Testis (tissue), 2 donors: Measurements from ENCODE around the gene LORICRIN.

ENCODE experiments used
- POLR2A ChIP-seq: fragments of 450-650 bp; IDR thresholded peaks from one replicate; pipeline ENCODE4 v1.6.1; 2017; ENCODE audit warnings: antibody characterized with exemption, mild to moderate bottlenecking, moderate library complexity
- TF ChIP-seq, protein P1 (sequence below), 3 experiments: fragments of 450-650 bp in 2 of 3; fragments of 200-600 bp in 1 of 3; sonication (generic) in 1 of 3; IDR thresholded peaks; one replicate each; pipeline ENCODE4 v1.5.1; 2016 to 2019; ENCODE audit warnings: antibody characterized with exemption in 3 of 3, mild to moderate bottlenecking in 2 of 3, moderate library complexity in 1 of 3

DNA sequence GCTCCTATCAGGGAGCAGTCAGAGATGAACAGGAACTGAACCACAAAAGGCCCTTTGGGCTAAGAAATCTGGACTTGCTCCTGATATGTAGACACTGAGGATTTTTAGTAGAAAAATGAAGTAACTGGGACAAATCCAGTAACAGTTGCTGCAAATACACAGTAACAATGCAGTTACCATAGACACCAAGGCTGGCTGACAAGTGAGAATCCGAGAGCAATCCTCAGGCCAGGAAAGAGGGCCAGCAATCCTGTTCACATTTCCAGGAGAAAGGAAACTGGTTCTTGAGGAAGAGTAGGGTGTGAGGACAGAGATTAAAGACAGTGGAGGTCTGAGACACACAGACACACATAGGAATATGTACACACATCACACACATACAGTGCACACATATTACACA is 9.3 kb upstream of the LORICRIN start:
- no peak for TF ChIP-seq POLR2A
- TF ChIP-seq, protein P1, sequence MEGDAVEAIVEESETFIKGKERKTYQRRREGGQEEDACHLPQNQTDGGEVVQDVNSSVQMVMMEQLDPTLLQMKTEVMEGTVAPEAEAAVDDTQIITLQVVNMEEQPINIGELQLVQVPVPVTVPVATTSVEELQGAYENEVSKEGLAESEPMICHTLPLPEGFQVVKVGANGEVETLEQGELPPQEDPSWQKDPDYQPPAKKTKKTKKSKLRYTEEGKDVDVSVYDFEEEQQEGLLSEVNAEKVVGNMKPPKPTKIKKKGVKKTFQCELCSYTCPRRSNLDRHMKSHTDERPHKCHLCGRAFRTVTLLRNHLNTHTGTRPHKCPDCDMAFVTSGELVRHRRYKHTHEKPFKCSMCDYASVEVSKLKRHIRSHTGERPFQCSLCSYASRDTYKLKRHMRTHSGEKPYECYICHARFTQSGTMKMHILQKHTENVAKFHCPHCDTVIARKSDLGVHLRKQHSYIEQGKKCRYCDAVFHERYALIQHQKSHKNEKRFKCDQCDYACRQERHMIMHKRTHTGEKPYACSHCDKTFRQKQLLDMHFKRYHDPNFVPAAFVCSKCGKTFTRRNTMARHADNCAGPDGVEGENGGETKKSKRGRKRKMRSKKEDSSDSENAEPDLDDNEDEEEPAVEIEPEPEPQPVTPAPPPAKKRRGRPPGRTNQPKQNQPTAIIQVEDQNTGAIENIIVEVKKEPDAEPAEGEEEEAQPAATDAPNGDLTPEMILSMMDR (IDR thresholded peaks at IDR 0.05), result no peak
